Natural killer cell (primary cell): Measurements from ENCODE around the gene LRRN3. TPM values are rescaled to one million over a fixed set of nuclear protein-coding genes. Genes with fewer than 3 reads are reported as not detected.

ENCODE experiments used
- ATAC-seq, 3 donors: fragments of 150-1000 bp in 2 of 3; fragments of 200-7000 bp in 1 of 3; cut with Tn5 transposase; 1 replicate in 1 of 3; 2 replicates in 2 of 3; pipeline ENCODE4 v1.10.0; 2021; ENCODE audit warnings: mild to moderate bottlenecking in 2 of 3, moderate library complexity in 2 of 3
- DNase-seq, 2 donors: peaks; one replicate each; pipeline versions ENCODE4 v3.0.0 to v3.0.0-alpha.2; 2013 to 2021; ENCODE audit warnings: mixed read lengths in 1 of 2
- H3K27ac ChIP-seq: one replicate; pipeline ENCODE4 v1.5.1; 2013; ENCODE audit warnings: mild to moderate bottlenecking, low read length
- H3K27me3 ChIP-seq: one replicate; pipeline ENCODE4 v1.6.1; 2013; ENCODE audit warnings: low read length; ENCODE audit not compliant: control insufficient read depth, insufficient read depth
- H3K36me3 ChIP-seq: one replicate; pipeline ENCODE4 v1.6.1; 2013; ENCODE audit warnings: low read length; ENCODE audit not compliant: control insufficient read depth, insufficient read depth
- H3K4me1 ChIP-seq: one replicate; pipeline ENCODE4 v1.6.1; 2013; ENCODE audit warnings: low read length; ENCODE audit not compliant: control insufficient read depth, insufficient read depth
- H3K4me3 ChIP-seq: one replicate; pipeline ENCODE4 v1.5.1; 2013; ENCODE audit warnings: low read length
- H3K9me3 ChIP-seq: one replicate; pipeline ENCODE4 v1.6.1; 2013; ENCODE audit warnings: low read length; ENCODE audit not compliant: control insufficient read depth, insufficient read depth
- H3K27ac Mint-ChIP-seq, 2 donors: one replicate each; pipeline ENCODE4 v1.8.0; 2022; ENCODE audit warnings: mild to moderate bottlenecking in 2 of 2, mixed read lengths in 2 of 2, moderate library complexity in 1 of 2
- H3K27me3 Mint-ChIP-seq, 2 donors: one replicate each; pipeline ENCODE4 v1.8.0; 2022; ENCODE audit warnings: low read depth in 2 of 2, mixed read lengths in 2 of 2
- H3K36me3 Mint-ChIP-seq: one replicate; pipeline ENCODE4 v1.8.0; 2022; ENCODE audit warnings: mixed read lengths
- H3K4me1 Mint-ChIP-seq, 2 donors: one replicate each; pipeline ENCODE4 v1.8.0; 2022; ENCODE audit warnings: mixed read lengths in 2 of 2
- H3K4me3 Mint-ChIP-seq: one replicate; pipeline ENCODE4 v1.8.0; 2022; ENCODE audit warnings: mild to moderate bottlenecking, moderate library complexity, mixed read lengths
- H3K9me3 Mint-ChIP-seq, 2 donors: one replicate each; pipeline ENCODE4 v1.8.0; 2022; ENCODE audit warnings: mixed read lengths in 2 of 2
- CTCF ChIP-seq: fragments of 200-600 bp; IDR thresholded peaks from one replicate; pipeline ENCODE4 v1.8.0; 2022; ENCODE audit warnings: antibody characterized with exemption
- WGBS: methylation state at CpG from one replicate; pipeline ENCODE4 v1.1.7; 2013; ENCODE audit warnings: missing lambda C conversion rate; ENCODE audit not compliant: insufficient coverage; 5-methylcytosine and 5-hydroxymethylcytosine counted together
- intact Hi-C: fragments of 100-400 bp; cut with micrococcal nuclease; formaldehyde crosslinking; loops from one replicate; pipeline ENCODE4 v1.14.2; 2022
- total RNA-seq, 4 donors: library from RNA; stranded (reverse); fragments of 120-200 nt in 1 of 4; gene quantifications; one replicate each; pipeline versions ENCODE4 v1.2.3 to v1.2.4, GENCODE V29; 2013 to 2022

LRRN3 gene
- total RNA-seq, 3 donors from 2014 or later (not counting 1 experiment from before 2014, with no cell fraction given): 0.27 to 0.90 TPM; not detected in 1

- Mint-ChIP-seq H3K4me3 (no peak overlapping the region), H3K27me3 (no peaks in the 10 kb centered on the region), H3K9me3 (peaks cover 2 to 6% of the 10 kb centered on the region in 2 donors), H3K27ac (no peak overlapping the region), H3K36me3 (no peaks in the 10 kb centered on the region), H3K4me1 (no peaks in the 10 kb centered on the region)
- Histone ChIP-seq H3K4me3 (no peak overlapping the region), H3K9me3 (no peaks in the 10 kb centered on the region), H3K4me1 (no peaks in the 10 kb centered on the region), H3K27me3 (no peaks in the 10 kb centered on the region), H3K27ac (no peak overlapping the region), H3K36me3 (no peaks in the 10 kb centered on the region)
- TF ChIP-seq CTCF: no peak
- intact Hi-C loops: no loop called here
- no CpG with 5 or more reads among the region's 1 CpG for WGBS
- ATAC-seq (no peak), DNase-seq (no peak)
These were observed 16.7 kb downstream of the LRRN3 start for GRCh38 chr7:111107579-111107978.

- H3K36me3 ChIP-seq: no peaks in the 10 kb centered on the region
- Mint-ChIP-seq H3K4me1 (no peaks in the 10 kb centered on the region), H3K27me3 (no peaks in the 10 kb centered on the region), H3K27ac (no peak overlapping the region), H3K36me3 (no peaks in the 10 kb centered on the region), H3K9me3 (peaks cover 2 to 6% of the 10 kb centered on the region in 2 donors), H3K4me3 (no peak overlapping the region)
- H3K4me1 ChIP-seq: no peaks in the 10 kb centered on the region
- H3K9me3 ChIP-seq: no peaks in the 10 kb centered on the region
- intact Hi-C loops: no loop called here
- TF ChIP-seq CTCF: no peak
- H3K27me3 ChIP-seq: no peaks in the 10 kb centered on the region
- DNase-seq (no peak), ATAC-seq (no peak)
- no peak overlapping the region for H3K27ac ChIP-seq
- no CpG with 5 or more reads among the region's 1 CpG for WGBS
- H3K4me3 ChIP-seq: no peak overlapping the region
These were observed 17.1 kb downstream of the LRRN3 start for GRCh38 chr7:111108000-111108399.

DNA sequence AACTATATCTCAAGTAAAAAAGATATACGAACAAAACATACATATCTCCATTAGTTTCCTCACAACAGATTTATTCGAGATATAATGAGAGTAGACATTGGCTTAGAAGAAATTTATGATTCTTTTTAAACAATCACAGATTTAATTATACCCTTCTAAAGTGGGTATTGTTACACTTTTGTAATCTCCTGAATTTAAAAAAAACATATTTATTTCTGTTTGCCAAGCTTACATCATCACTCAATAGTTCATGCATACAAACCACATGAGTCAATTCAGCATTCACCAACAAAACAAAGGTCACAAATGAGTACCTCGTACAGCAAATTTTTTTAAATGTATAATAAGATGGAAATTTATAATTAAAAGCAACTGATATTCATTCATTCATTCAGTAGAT is 17.6 kb downstream of the LRRN3 start:
- H3K27me3 Mint-ChIP-seq: no peaks in the 10 kb centered on the region
- H3K4me1 Mint-ChIP-seq: no peaks in the 10 kb centered on the region
- Histone ChIP-seq H3K27me3 (no peaks in the 10 kb centered on the region), H3K27ac (no peak overlapping the region), H3K4me3 (no peak overlapping the region), H3K36me3 (no peaks in the 10 kb centered on the region), H3K4me1 (no peaks in the 10 kb centered on the region), H3K9me3 (no peaks in the 10 kb centered on the region)
- intact Hi-C loops: no loop called here
- no peak for TF ChIP-seq CTCF
- no peak for ATAC-seq
- no peak for DNase-seq
- no peak overlapping the region for H3K4me3 Mint-ChIP-seq
- WGBS: no CpG with 5 or more reads among the region's 3 CpGs
- no peak overlapping the region for H3K27ac Mint-ChIP-seq
- no peaks in the 10 kb centered on the region for H3K36me3 Mint-ChIP-seq
- peaks cover 2 to 6% of the 10 kb centered on the region in 2 donors for H3K9me3 Mint-ChIP-seq

- no peak for DNase-seq
- H3K36me3 ChIP-seq: no peaks in the 10 kb centered on the region
- Mint-ChIP-seq H3K4me1 (no peaks in the 10 kb centered on the region), H3K36me3 (no peaks in the 10 kb centered on the region), H3K9me3 (peaks cover 0 to 3% of the 10 kb centered on the region in 2 donors), H3K27me3 (no peaks in the 10 kb centered on the region), H3K27ac (no peak overlapping the region), H3K4me3 (no peak overlapping the region)
- 94% methylated on average over 2 of the region's 2 CpGs for WGBS
- H3K4me1 ChIP-seq: no peaks in the 10 kb centered on the region
- no peak overlapping the region for H3K4me3 ChIP-seq
- no peak for ATAC-seq
- TF ChIP-seq CTCF: no peak
- H3K27me3 ChIP-seq: no peaks in the 10 kb centered on the region
- intact Hi-C loops: no loop called here
- no peak overlapping the region for H3K27ac ChIP-seq
- no peaks in the 10 kb centered on the region for H3K9me3 ChIP-seq
These were observed 21.5 kb downstream of the LRRN3 start for GRCh38 chr7:111112439-111112838.
